NCI-H345 treated with DMSO at 0.1 percent for 48 hours (cell line): ENCODE measurements around the gene ZNRF1.

Experiments used
- DNase-seq: peaks from one replicate; lab custom pipeline; 2025; ENCODE audit not compliant: unreplicated experiment; lab: John Stamatoyannopoulos, UW

ZNRF1 gene

GRCh38 chr16:75138636-75139035 lies 139.8 kb downstream of the ZNRF1 start:
- DNase-seq: no peak

- no peak for DNase-seq
Observed at GRCh38 chr16:75139498-75139897, 140.7 kb downstream of the ZNRF1 start.

GRCh38 chr16:75143941-75144340 lies 145.1 kb downstream of the ZNRF1 start:
- no peak for DNase-seq

DNA sequence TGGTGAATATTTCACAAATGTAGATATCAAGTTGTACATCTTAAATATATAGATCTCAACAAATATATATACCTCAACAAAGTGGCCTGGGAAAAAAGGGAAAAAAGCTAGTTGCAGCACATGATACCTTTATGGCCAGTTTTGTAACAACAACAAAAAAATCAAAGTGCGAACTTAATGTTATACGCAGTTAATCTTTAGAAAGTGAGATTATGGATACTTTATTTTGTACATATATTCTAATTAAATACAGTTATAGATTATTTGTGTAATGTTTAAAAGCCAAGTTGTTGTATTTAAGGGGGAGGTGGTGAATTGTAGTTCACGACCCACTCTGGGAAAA lies 149.1 kb downstream of the ZNRF1 start:
- no peak for DNase-seq

DNA sequence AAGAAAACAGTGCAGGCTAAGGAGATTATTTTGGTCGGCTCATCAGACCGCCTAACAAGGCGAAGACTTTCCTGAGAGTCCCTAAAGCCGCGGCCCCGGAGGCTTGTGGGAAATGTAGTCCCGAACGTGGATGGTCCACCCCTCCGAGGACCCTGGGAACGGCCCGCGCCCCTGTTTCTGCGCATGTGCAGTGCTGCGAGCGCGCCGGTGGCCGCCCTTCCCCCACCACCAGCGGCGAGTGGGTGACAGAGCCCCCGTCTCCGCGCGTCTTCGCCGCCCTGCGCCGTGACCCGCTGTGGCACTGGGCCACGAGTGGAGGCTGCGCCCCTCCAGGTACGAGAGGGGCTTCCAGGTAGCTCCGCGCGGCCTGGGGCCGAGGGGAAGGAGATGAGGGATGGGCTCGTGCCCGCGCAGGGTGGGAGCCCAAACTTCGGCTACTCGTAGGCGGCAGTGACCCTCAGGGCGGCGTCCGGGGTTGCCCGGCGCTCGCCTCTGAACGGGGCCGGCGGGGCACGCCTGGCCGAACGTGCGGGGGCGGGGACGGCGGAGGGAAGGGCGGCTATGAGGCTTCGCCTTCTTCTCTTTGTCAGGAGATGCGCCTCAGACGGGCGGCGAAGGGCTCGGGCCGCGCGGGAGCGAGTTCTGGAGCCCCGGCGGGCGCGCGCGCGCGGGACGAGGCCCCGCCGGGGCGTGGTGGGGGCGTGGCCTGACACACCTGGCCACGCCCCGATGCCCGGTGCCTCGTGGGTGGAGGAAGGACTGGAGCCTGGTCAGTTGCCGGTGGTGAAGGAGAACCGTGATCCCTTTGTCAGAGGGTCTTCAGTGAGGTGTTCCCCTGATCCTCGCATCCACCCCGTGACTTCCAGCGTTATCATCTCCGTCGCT lies 149.7 kb downstream of the ZNRF1 start, which contains the start of gene ZFP1:
Gene ZFP1, plus strand, starts transcription at position 214 of the 885 bp plus-strand sequence. CDS start 4,428 bp downstream, outside the sequence.
- peak; percentile 71 for DNase-seq

DNA sequence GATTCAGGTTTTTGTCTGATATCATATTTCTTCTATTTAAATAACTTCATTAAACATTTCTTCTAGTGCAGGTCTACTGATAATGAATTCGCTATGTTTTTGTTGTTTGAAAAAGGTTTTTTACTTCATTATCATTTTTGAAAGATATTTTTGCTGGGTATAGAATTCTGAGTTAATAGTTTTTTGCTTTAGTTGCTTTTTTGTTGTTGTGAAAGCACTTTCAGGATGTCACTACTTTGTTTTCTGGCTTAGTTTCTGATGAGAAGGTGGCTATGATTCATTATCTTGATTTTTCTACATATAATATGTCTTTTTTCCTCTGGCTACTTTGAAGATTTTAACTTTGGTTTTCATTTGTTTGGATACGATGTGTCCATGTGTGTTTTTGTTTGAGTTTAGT lies 153.0 kb downstream of the ZNRF1 start:
- no peak for DNase-seq

DNA sequence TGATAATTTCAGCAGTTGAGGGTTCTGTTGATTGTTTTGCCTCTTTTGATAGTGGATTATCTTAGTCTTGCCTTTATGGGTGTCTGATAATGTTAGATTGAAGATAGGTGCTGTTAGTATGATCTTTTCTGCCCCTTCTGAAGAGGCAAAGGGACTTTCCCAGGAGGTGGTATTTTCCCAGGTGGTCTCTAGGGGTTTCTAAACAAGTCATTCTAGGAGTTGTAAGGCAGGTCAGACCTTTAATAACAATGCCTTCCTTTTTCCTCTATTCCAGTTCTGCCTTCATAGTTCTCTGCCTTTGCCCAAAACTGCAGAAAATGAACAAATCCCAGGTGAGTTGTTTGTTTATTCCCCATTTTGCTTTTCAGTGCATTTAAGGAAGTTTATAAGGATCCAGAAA lies 153.8 kb downstream of the ZNRF1 start:
- no peak for DNase-seq

GRCh38 chr16:75160386-75160785 lies 161.6 kb downstream of the ZNRF1 start:
- no peak for DNase-seq
